HepG2 (cell line): ENCODE measurements around the gene CAMK1D. TPM values are rescaled to one million over a fixed set of nuclear protein-coding genes. Genes with fewer than 3 reads are reported as not detected.

Experiments used
- ATAC-seq: fragments of 200-7000 bp; cut with Tn5 transposase; 3 replicates; pipeline ENCODE4 v1.9.1; 2020; ENCODE audit warnings: mild to moderate bottlenecking, moderate library complexity
- BruUV-seq: library from RNA; stranded (reverse); fragments of 400-500 nt; replicated peaks from 2 replicates; lab custom pipeline; 2021; lab: Mats Ljungman, UMichigan
- CTCF ChIA-PET: fragments of 300-600 bp; formaldehyde crosslinking; extraction: SDS; loops from one replicate; lab custom pipeline; 2021; ENCODE audit warnings: low total read pairs, inconsistent platforms, low intra/inter-chr PET ratio; lab: Yijun Ruan, JAX
- POLR2A ChIA-PET: fragments of 350-600 bp; sonication (Branson Sonifier 250); formaldehyde crosslinking; loops from one replicate; lab custom pipeline; 2020; ENCODE audit warnings: antibody characterized with exemption, inconsistent platforms; lab: Yijun Ruan, JAX
- DNase-seq: peaks from one replicate; pipeline ENCODE4 v3.0.0-alpha.2; 2015; ENCODE audit warnings: low spot score
- FAIRE-seq: peaks from 3 replicates; lab custom pipeline; 2011; peaks lifted over from hg19 to GRCh38; lab: Jason Lieb, UNC
- H2AFZ ChIP-seq: one replicate; pipeline ENCODE4 v1.6.1; 2011; ENCODE audit warnings: low read length, inconsistent platforms
- H3K27ac ChIP-seq: fragments of 300-600 bp; 3 replicates; pipeline ENCODE4 v1.8.0; 2011; ENCODE audit warnings: mixed run types, mild to moderate bottlenecking, mixed read lengths, low read length, inconsistent platforms; ENCODE audit not compliant: insufficient read depth; ENCODE audit errors: extremely low read length
- H3K27me3 ChIP-seq, 2 experiments: fragments of 200-600 bp in 1 of 2; 2 replicates in 1 of 2; 3 replicates in 1 of 2; pipeline versions ENCODE4 v1.6.0 to v1.8.0; 2011; ENCODE audit warnings: low read length in 2 of 2, mild to moderate bottlenecking in 2 of 2, moderate library complexity in 2 of 2, inconsistent platforms in 1 of 2; ENCODE audit not compliant: insufficient read depth in 2 of 2, control insufficient read depth in 1 of 2
- H3K36me3 ChIP-seq, 2 experiments: fragments of 200-600 bp in 1 of 2; replicated peaks in 1 of 2; 2 replicates in 1 of 2; 3 replicates in 1 of 2; pipeline versions ENCODE4 v1.5.1 to v1.8.0; 2011; ENCODE audit warnings: low read length in 2 of 2, inconsistent platforms in 1 of 2; ENCODE audit not compliant: insufficient read depth in 2 of 2, control insufficient read depth in 1 of 2
- H3K4me1 ChIP-seq: 2 replicates; pipeline ENCODE4 v1.5.1; 2012; ENCODE audit warnings: low read length, inconsistent platforms; ENCODE audit not compliant: insufficient read depth
- H3K4me2 ChIP-seq: 2 replicates; pipeline ENCODE4 v1.6.0; 2011; ENCODE audit warnings: low read depth, low read length, inconsistent platforms
- H3K4me3 ChIP-seq, 3 experiments: fragments of 200-600 bp in 1 of 3; sonication (generic), shearing (Covaris generic) in 1 of 3; replicated peaks in 1 of 3; 2 replicates each; pipeline ENCODE4 v1.5.1; 2011 to 2016; ENCODE audit warnings: low read length in 3 of 3, inconsistent platforms in 2 of 3, low read depth in 2 of 3, mild to moderate bottlenecking in 2 of 3, control low read depth in 1 of 3, mixed read lengths in 1 of 3; ENCODE audit not compliant: insufficient read depth in 1 of 3
- H3K79me2 ChIP-seq: one replicate; pipeline ENCODE4 v1.6.1; 2011; ENCODE audit warnings: low read length, inconsistent platforms; ENCODE audit not compliant: insufficient read depth
- H3K9ac ChIP-seq: 2 replicates; pipeline ENCODE4 v1.6.0; 2011; ENCODE audit warnings: mild to moderate bottlenecking, low read depth, low read length, inconsistent platforms; ENCODE audit not compliant: insufficient read depth
- H3K9me3 ChIP-seq: 2 replicates; pipeline ENCODE4 v1.5.1; 2012; ENCODE audit warnings: mild to moderate bottlenecking, low read length
- H4K20me1 ChIP-seq: 2 replicates; pipeline ENCODE4 v1.6.0; 2011; ENCODE audit warnings: inconsistent platforms, mild to moderate bottlenecking, low read length, moderate library complexity; ENCODE audit not compliant: insufficient read depth
- EED ChIP-seq: sonication (generic); formaldehyde crosslinking; IDR thresholded peaks from 2 replicates; pipeline ENCODE4 v1.5.0; 2020; ENCODE audit warnings: mild to moderate bottlenecking, missing genetic modification reagents
- FIP1L1 ChIP-seq: fragments of 200-400 bp; formaldehyde crosslinking; IDR thresholded peaks from 2 replicates; pipeline ENCODE4 v1.6.1; 2018; ENCODE audit warnings: low read depth, mild to moderate bottlenecking, low read length, moderate library complexity, borderline replicate concordance; ENCODE audit not compliant: insufficient read depth
- LCORL ChIP-seq, 2 experiments: fragments of 450-650 bp in 1 of 2; sonication (generic) in 1 of 2; formaldehyde crosslinking in 1 of 2; IDR thresholded peaks; 2 replicates each; pipeline versions ENCODE4 v1.5.0 to v1.6.1; 2017 to 2020; ENCODE audit warnings: antibody characterized with exemption in 1 of 2, missing genetic modification reagents in 1 of 2
- MYC ChIP-seq: sonication (generic); formaldehyde crosslinking; IDR thresholded peaks from 2 replicates; pipeline ENCODE4 v1.9.0; 2021; ENCODE audit warnings: missing genetic modification reagents, borderline replicate concordance
- SATB2 ChIP-seq: sonication (generic); formaldehyde crosslinking; IDR thresholded peaks from 2 replicates; pipeline ENCODE4 v1.5.0; 2020; ENCODE audit warnings: missing genetic modification reagents
- SMARCC2 ChIP-seq: fragments of 450-650 bp; IDR thresholded peaks from 2 replicates; pipeline ENCODE4 v1.6.1; 2017; ENCODE audit warnings: antibody characterized with exemption, mild to moderate bottlenecking
- ZFP82 ChIP-seq: sonication (generic); formaldehyde crosslinking; IDR thresholded peaks from 2 replicates; pipeline ENCODE4 v1.5.1; 2020; ENCODE audit warnings: mild to moderate bottlenecking, missing genetic modification reagents, borderline replicate concordance
- ZNF33A ChIP-seq: sonication (generic); formaldehyde crosslinking; IDR thresholded peaks from 2 replicates; pipeline ENCODE4 v1.5.1; 2020; ENCODE audit warnings: missing genetic modification reagents, mild to moderate bottlenecking, moderate library complexity, borderline replicate concordance
- ZNF362 ChIP-seq: sonication (generic); formaldehyde crosslinking; IDR thresholded peaks from 2 replicates; pipeline ENCODE4 v1.4.0; 2020; ENCODE audit warnings: missing genetic modification reagents, mild to moderate bottlenecking, borderline replicate concordance
- ZNF577 ChIP-seq: sonication (generic); formaldehyde crosslinking; IDR thresholded peaks from 2 replicates; pipeline ENCODE4 v1.4.0; 2020; ENCODE audit warnings: mild to moderate bottlenecking, low read depth, missing genetic modification reagents, borderline replicate concordance
- ZNF605 ChIP-seq: sonication (generic); formaldehyde crosslinking; IDR thresholded peaks from 2 replicates; pipeline ENCODE4 v1.8.0; 2022; ENCODE audit warnings: mild to moderate bottlenecking, missing genetic modification reagents
- ZNF839 ChIP-seq: sonication (generic); formaldehyde crosslinking; IDR thresholded peaks from 2 replicates; pipeline ENCODE4 v1.4.0; 2020; ENCODE audit warnings: missing genetic modification reagents, mild to moderate bottlenecking, borderline replicate concordance
- WGBS: methylation state at CpG from one replicate; pipeline ENCODE4 v1.1.6; 2017; ENCODE audit warnings: low lambda C conversion rate; 5-methylcytosine and 5-hydroxymethylcytosine counted together
- in situ Hi-C: cut with HindIII; loops from 2 replicates; pipeline ENCODE4 v1.10.0; 2017; ENCODE audit warnings: low pct_unique_long_range_greater_than_20kb; ENCODE audit not compliant: extremely low pct_ligation_motif_present
- intact Hi-C: fragments of 100-400 bp; cut with micrococcal nuclease; formaldehyde crosslinking; loops from one replicate; pipeline ENCODE4 v1.10.0; 2022; ENCODE audit not compliant: unreplicated experiment
- polyA plus RNA-seq, 8 experiments: library from polyadenylated mRNA; depleted of rRNA in 3 of 8; stranded (reverse) in 7 of 8; unstranded in 1 of 8; fragments of >200 nt; fragmentation: Illumina TruSeq in 4 of 8; extraction: Trizol in 4 of 8; gene quantifications; 2 replicates each; pipeline versions ENCODE4 v1.2.1 to v1.2.3, GENCODE V29; 2011 to 2016; ENCODE audit warnings: low read depth in 4 of 8, missing spikeins in 1 of 8, mixed read lengths in 1 of 8; ENCODE audit not compliant: insufficient read depth in 1 of 8
- total RNA-seq, 5 experiments: library from RNA; depleted of rRNA; stranded (reverse); fragments of >200 nt; fragmentation: Illumina TruSeq; extraction: Trizol; gene quantifications; 2 replicates each; pipeline ENCODE4 v1.2.3, GENCODE V29; 2016; ENCODE audit warnings: low read depth in 1 of 5
- TF ChIP-seq, protein P1 (sequence below): sonication (generic); formaldehyde crosslinking; IDR thresholded peaks from 2 replicates; pipeline ENCODE4 v1.4.0; 2020; ENCODE audit warnings: missing genetic modification reagents, mild to moderate bottlenecking, borderline replicate concordance

Gene CAMK1D
- total and polyA plus RNA-seq, 2 of the 13 experiments (the other 11 are each of a cell fraction or from before 2014, with no cell fraction given), result under 0.01 TPM; not detected in 1

- Histone ChIP-seq H3K36me3 (no peaks in the 10 kb centered on the region), H3K9ac (no peak overlapping the region), H2AFZ (no peak overlapping the region), H3K4me1 (no peaks in the 10 kb centered on the region), H3K4me2 (no peak overlapping the region)
- no TSS peak for BruUV-seq
- 11% methylated on average over 11 of the region's 13 CpGs for WGBS
- in situ Hi-C loops, result no loop called here
- CTCF ChIA-PET, result no interaction called here
- ATAC-seq (no peak), DNase-seq (no peak)
- intact Hi-C loops, result no loop called here
- TF ChIP-seq, protein P1, sequence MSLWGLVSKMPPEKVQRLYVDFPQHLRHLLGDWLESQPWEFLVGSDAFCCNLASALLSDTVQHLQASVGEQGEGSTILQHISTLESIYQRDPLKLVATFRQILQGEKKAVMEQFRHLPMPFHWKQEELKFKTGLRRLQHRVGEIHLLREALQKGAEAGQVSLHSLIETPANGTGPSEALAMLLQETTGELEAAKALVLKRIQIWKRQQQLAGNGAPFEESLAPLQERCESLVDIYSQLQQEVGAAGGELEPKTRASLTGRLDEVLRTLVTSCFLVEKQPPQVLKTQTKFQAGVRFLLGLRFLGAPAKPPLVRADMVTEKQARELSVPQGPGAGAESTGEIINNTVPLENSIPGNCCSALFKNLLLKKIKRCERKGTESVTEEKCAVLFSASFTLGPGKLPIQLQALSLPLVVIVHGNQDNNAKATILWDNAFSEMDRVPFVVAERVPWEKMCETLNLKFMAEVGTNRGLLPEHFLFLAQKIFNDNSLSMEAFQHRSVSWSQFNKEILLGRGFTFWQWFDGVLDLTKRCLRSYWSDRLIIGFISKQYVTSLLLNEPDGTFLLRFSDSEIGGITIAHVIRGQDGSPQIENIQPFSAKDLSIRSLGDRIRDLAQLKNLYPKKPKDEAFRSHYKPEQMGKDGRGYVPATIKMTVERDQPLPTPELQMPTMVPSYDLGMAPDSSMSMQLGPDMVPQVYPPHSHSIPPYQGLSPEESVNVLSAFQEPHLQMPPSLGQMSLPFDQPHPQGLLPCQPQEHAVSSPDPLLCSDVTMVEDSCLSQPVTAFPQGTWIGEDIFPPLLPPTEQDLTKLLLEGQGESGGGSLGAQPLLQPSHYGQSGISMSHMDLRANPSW (CRISPR knock-in tag), result no peak
- TF ChIP-seq MYC (no peak), ZNF605 (CRISPR knock-in tag) (no peak), ZNF577 (CRISPR knock-in tag) (no peak), LCORL (IDR thresholded peaks at IDR 0.05) (no peak), LCORL (CRISPR knock-in tag; IDR thresholded peaks at IDR 0.05) (no peak), SMARCC2 (no peak), EED (CRISPR knock-in tag) (no peak), SATB2 (CRISPR knock-in tag) (no peak), FIP1L1 (no peak), ZNF362 (CRISPR knock-in tag) (no peak), ZFP82 (no peak), ZNF839 (CRISPR knock-in tag) (no peak), ZNF33A (CRISPR knock-in tag) (no peak)
- TF ChIP-seq, all 625 proteins: peak for 0
- Histone ChIP-seq H3K27ac (no peak overlapping the region), H4K20me1 (no peaks in the 10 kb centered on the region), H3K27me3 (no peaks in the 10 kb centered on the region; a peak in 1 of 5 replicates), H3K4me3 (no peak overlapping the region), H3K79me2 (no peaks in the 10 kb centered on the region), H3K9me3 (no peaks in the 10 kb centered on the region)
- no peak for FAIRE-seq
- POLR2A ChIA-PET, result no interaction called here
Observed at GRCh38 chr10:12841826-12842225, 492.5 kb downstream of the CAMK1D start.
